Middle frontal gyrus (tissue), 1 donor: ENCODE data around the gene PPP2R3B.
A peak's percentile ranks its signal among the peaks of the same experiment; 100 is the strongest.
"Not testable (repeated sequence)": the region's sequence is repeated elsewhere in the genome, so short reads cannot be mapped to it uniquely, and the experiment has no call there.

Experiments used
- DNase-seq: peaks from one replicate; pipeline ENCODE4 v3.0.0-alpha.2; 2015; ENCODE audit warnings: low spot score; ENCODE audit errors: extremely low spot score

PPP2R3B gene, protein sequence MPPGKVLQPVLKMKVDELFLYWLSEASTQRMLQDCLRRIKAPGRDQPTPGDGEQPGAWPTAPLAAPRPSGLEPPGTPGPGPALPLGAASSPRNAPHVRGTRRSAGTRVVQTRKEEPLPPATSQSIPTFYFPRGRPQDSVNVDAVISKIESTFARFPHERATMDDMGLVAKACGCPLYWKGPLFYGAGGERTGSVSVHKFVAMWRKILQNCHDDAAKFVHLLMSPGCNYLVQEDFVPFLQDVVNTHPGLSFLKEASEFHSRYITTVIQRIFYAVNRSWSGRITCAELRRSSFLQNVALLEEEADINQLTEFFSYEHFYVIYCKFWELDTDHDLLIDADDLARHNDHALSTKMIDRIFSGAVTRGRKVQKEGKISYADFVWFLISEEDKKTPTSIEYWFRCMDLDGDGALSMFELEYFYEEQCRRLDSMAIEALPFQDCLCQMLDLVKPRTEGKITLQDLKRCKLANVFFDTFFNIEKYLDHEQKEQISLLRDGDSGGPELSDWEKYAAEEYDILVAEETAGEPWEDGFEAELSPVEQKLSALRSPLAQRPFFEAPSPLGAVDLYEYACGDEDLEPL

DNA sequence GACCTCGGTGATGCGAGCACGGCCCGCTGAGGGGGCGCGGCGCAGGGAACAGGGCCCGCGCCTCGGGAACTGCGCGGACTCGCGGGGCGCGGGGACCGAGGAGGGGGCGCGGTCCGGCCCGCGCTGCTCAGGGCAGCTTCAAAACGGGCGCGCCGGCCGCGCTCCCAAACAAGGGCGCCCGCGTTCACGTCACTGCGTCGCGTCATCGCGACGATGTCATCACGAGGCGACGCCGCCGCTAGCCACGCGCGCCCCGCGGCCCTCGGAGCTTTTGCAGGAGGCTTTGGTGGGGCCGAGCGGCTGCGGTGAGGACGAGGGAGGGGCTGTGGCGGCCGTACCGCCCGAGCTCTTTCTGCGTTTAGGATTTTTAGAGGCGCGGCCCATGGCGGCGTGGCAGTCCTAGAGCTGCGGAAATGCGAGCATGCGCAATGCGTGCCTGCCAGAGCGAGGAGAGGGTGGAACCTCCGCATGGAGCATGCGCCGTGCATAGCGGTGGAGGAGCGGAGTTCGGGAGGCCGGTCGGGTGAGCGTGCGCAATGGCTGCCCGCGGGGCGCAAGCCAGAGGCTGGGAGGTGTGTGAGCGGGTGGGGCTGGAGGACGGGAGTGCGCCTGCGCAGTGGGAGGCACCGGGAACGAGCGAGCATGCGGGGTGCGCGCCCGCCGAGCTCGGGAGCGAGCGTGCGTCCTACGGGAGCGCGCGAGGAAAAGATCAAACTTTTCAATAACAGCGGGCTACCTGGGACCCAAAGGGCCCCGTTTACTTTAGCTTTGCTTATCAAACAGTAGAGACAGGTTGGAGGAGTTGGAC, at the start of gene PPP2R3B:
PPP2R3B (minus strand) TSS at position 140 of the 808 bp plus-strand sequence. CDS start 216 bp downstream, outside the sequence.
- peak; percentile 93 for DNase-seq

DNA sequence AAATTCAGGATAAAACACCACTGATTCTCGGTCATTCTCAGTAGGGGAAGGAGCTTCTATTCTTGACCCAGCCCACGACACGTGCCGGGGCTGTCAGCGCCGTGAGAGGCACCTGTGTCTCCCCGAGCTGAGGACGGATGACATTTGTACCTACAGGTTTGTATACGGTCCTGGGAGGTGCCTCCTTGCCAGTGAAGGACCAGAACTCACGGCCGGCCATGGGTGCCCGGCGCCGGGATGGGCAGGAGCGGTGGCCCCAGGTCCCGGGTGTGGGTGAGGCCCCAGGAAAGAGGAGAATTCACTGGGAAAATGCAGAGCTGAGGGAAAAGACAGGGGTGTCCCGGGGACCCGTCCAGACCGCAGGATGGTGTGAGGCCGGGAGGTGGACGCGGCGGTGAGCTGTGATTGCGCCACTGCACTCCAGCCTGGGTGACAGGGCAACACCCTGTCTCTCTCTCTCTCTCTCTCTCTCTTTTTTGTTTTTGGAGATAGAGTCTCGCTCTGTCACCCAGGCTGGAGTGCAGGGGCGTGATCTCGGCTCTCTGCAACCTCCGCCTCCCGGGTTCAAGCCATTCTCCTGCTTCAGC, 48.9 kb upstream of the PPP2R3B start:
- DNase-seq, result no peak

DNA sequence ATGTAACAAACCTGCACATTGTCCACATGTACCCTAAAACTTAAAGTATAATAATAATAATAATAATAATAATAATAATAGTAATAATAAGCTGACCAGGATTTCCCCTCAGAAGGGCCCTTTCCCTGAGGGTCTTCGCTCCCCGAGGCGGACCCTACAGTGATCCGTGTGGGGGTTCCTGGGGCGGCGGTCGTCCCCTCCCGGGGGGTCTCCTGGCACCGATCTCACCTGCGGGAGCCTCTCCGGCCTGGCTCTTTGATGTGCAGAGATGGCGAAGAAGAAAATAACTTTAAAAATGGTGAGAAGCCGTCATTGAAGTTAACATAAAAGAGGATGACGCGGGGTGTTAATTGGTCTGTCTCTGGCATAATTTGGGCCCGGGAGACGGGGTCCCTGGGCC, 48.2 kb upstream of the PPP2R3B start:
- DNase-seq, result no peak

DNA sequence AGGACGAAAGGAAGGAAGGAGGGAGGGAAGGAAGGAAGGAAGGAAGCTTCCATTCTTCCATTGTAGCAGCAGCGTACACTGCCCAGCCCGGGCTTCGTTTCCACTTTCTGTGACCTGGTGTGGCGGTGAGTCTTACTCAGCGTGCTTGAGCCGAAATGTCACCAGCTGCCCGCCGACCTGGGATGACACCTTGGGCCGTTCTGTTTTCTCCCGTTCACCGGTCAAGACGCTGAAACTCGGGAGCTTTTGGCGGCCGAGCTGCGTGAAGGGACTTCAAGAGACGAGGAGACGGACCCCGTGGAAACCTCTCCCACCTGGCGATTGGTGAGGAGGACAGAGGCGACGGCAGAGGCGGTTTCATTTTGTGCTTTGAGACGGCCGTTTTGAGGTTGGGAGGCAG, 47.1 kb upstream of the PPP2R3B start:
- no peak for DNase-seq

DNA sequence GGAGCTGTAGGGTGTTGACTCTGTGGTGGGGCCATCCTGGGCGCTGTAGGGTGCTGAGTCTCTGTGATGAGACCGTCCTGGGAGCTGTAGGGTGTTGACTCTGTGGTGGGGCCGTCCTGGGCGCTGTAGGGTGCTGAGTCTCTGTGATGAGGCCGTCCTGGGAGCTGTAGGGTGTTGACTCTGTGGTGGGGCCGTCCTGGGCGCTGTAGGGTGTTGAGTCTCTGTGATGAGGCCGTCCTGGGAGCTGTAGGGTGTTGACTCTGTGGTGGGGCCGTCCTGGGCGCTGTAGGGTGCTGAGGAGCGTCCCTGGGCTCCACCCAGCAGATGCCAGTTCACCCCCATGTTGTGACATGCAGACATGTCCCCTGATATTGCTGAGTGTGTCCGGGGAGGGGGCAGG, 46.0 kb upstream of the PPP2R3B start:
- not testable (repeated sequence) for DNase-seq

DNA sequence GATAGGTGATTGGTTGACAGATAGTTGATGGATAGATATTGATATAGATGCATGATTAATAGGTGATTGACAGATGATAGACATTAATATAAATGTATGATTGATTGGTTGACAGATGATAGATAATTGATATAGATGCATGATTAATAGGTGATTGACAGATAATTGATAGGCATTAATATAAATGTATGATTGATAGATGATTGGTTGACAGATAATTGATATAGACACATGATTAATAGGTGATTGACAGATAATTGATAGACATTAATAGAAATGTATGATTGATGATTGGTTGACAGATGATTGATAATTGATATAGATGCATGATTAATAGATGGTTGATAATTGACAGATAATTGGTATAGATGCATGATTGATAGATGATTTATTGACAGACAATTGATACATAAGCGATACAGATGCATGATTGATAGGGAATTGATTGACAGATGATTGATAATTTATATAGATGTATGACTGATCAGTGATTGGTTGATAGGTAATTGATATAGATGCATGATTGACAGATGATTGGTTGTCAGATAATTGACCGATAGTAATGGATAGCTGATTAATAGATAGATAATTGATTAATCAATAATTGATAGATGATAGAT, 44.9 kb upstream of the PPP2R3B start:
- no peak for DNase-seq

DNA sequence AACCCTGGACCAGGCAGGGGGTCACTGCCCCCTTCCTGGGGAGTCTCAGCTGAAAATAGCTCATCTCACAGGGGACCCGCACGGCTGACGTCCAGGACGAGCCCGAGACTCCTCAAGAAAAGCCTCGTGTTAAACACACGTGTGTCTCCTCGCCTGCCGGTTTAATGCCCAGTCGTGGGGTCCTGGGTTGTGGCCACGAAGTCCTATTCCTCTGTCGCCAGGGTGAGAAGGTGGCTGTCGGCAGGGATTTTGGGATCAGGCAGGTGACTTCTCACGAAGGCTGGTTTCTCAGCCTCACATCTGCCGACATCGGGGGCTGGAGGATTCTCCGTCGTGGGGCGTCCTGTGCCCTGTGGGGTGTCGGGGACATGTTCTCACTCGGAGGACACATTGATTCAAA, 44.3 kb upstream of the PPP2R3B start:
- DNase-seq, result no peak

DNA sequence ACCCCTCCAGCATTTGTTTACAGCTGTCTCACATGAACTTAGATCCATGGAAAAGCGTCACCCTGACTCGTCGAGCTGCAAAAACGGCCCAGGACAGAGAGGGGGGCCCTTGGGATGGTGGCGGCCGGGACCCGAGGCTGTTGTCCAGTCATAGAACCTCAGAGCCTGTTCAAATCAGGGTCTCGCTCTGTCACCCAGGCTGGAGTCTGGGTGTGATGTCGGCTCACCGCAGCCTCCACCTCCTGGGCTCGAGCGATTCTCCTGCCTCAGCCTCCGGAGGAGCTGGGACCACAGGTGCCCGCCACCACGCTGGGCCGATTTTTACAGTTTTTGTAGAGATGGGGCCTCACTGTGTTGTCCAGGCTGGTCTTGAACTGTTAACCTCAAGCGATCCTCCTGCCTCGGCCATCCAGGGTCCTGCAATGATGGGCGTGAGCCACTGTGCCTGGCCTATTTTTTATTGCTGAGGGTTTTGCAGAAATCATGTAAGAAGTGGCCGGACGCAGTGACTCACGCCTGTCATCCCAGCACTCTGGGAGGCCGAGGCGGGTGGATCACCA, 42.6 kb upstream of the PPP2R3B start:
- DNase-seq, result no peak

DNA sequence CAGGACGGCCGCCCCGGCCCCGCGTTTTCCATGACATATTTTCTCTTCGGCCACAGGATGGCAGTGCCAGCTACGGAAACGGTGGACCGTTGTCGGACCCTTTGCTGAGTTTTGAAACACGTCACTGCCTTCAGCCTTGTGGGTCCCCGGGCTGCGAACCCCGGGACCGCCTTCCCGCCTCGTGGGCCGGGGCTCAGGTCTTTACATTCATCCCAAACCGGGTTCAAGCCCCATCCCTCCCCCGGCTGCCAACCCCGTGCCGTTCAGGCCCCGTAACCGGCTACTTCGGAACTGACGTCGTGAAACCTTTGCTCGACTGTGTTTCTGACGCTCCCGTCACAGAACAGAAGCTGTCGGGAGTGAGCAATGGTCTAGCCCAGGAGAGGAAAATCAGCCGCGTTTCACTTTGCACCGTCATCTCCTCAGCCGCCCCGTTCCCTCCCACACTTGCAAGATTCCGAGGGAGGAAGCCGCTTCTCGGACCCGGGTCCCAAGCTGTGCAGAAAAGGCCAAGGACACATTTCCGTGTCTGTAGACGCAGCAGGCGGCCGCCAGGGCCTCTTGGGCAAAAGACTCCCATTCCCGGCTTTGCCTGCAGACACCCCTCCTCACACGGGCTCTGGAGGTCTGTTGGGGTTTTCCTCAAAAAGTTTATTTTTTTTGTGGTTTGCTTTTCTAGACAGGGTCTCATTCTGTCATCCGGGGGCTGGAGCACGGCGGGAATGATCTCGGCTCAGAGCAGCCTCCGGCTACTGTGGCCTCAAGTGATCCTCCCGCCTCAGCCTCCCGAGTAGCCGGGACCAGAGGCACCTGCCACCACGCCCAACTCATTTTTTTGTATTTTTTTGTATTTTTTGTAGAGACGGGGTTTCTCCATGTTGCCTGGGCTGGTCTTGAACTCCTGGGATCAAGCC, 41.4 kb upstream of the PPP2R3B start:
- DNase-seq, result no peak

DNA sequence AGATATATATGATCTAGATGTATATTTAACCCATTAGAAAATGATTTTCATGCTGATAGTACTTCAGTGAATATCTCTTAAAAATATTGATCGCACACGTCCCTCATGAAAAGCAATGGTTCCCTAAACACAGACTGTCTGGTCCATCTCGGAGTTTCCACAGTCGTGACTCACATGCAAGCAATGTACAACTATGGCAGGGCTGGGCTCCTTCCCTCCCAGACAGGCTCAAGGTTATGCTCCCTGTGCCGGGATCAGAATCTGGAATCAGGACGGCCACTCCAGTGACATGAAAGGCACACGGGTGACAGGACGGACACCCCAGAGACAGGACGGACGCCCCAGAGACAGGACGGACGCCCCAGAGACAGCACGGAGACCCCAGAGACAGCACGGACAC, 40.2 kb upstream of the PPP2R3B start:
- no peak for DNase-seq

DNA sequence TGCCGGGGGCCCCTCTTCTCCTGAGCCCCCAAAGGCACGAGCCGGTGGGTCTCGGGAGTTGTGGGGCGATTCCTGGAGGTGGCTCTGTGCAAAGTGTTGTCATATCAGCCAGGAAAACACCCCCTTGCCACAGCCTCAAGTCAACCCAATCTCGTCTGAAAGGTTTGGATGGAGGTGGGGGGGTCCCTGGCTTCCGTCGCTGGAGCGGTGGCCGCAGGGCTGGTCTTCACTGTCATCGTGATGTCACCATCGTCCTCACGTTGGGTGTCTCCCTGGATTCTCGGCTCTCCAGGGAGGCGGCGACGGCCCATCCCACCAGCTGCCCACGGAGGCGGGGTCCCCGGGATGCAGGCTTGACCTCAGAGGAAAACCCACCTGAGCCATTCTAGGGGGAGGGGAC, 38.3 kb upstream of the PPP2R3B start:
- no peak for DNase-seq

DNA sequence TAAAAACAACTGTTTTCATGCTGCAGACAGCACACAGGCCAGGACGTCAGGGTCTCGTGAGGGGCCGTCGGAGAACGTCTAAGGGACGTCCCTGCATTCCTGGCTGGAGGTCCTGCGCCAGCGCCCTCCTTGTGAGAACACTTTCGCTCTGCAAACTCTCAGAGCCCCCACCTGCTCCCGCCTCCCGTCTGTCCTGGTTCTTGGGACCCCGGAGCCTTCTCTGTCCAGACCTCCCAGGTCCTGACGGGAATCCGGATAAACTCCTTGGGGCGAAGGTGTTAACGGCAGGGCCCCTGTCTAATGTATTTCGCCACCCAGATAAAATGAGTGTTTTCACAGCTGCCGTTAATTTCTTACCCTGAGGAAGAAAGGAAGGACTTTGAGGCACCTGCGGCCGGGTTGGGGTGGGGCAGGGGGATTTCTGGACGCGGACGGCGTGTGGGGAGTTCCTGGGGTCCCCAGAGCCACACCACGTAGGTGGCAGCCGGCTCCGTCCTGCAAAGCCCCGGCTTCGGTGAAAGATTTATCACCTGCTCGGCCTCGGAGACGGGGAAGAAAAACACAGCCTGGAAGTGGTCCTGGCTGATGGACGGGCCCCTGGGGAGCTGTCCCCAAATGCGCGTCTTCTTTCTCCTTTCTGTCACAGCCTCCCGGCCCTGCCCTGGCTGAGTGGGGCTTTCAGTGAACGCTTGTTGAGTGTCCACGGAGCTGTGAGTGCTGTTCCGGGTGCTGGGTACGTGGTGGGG, 35.1 kb upstream of the PPP2R3B start:
- DNase-seq, result no peak

DNA sequence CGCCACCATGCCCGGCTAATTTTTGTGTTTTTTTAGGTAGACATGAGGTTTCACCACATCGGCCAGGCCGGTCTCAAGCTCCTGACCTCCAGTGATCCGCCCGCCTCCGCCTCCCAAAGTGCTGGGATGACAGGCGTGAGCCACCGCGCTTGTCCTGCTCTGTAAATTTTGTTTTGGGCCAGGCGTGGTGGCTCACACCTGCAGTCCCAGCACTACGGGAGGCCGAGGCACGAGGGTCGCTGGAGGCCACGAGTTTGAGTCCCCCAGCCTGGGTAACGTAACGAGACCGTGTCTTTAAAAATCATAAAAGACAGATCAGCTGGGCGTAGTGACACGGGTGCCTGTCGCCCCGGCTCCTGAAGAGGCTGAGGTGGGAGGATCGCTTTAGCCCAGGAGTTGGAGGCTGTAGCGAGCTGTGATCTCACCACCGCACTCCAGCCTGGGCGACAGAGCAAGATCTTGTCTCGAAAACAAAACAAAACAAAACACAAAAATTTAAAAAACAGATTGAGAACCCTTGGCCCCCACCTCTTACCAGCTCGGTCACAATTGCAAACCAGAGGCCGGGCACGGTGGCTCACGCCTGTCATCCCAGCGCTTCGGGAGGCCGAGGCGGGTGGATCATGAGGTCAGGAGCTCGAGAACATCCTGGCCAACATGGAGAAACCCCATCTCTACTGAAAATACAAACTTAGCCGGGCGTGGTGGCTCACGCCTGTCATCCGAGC, 34.0 kb upstream of the PPP2R3B start:
- DNase-seq, result no peak

DNA sequence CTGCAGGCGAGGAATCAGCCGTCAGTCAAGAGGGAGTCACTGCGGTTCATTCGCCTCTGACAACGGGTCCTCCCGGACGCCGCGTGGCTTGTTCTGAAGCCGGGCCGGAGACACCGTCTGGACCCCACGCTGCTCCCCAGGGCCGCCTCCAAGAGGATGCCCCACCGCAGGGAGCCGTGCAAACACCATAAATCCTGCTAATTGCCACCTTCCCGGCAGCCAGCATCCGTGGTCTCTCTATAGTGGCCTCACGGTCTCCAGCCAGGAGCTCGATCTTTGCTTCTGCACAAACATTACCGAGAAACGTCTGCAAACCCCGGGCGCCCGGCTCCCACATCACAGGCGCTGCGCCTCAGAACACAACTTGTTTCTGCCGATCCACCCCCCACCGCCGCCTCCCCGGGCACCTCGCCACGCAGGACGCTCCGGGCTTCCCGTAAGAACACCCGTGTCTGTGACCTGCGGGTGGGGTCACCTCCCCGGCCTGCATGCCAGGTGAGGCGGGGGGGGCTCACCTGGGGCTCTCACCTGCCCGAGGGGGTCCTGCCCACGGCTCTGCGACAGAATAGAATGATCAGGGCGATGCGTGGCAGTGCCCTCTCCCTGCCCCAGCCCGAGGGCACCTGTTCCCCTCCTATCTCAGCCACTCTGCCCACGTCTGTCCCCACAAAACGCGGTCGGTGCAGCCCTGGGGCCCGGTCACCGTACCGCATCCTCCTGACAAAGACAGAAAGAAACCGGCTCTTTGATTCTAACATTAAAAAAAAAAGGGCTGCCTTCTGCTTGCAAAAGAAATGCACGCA, 32.4 kb upstream of the PPP2R3B start:
- DNase-seq, result no peak

DNA sequence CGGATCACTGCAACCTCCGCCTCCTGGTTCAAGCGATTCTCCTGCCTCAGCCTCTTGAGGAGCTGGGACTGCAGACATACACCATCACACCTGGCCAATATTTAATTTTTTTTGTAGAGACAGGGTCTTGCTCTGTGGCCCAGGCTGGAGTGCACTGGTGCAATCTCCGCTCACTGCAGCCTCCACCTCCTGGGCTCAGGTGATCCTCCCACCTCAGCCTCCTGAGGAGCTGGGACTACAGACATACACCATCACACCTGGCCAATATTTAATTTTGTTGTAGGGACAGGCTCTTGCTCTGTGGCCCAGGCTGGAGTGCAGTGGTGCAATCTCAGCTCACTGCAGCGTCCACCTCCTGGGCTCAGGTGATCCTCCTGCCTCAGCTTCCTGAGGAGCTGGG, 28.8 kb upstream of the PPP2R3B start:
- DNase-seq, result not testable (repeated sequence)

DNA sequence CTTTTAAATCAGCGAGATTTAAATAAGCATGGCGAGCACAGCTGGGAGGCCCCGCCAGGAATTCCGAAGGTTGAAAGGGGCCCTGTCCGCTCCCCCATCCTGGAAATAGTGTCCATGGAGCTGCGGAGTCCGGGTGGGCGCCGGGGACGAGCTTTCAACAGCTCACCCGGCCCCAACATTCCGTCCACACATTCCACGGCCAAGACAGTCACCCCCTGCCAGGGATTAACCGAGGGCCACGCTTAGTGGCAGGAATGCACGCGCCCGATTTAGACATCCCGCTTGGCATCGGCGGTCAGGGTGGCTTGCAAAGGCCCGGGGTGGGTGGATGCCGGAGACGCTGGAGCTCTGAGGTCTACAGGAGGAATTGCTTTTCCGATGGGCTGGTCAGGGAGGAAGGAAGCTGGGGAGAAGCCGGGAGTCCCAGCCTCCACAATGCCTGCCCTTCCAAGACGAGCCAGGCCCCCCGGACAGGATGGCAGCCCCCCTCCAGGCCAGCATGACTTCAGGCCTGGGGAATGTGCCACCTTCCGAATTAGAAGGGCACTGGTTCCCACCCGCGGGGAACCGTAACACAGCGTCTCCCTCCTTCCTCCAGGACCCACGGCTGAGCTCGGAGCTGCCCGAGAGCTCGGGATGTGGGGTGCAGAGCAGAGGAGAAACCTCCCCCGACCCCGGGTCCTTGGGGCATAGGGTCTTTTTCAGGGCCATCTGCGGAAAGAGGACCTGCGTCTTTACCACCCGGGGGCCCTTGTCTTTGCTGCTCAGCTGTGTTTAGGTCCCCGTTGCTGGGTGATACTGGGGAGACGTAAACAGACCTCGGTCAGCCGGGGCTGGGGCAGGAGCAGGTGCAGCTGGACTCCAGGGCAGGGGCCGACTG, 26.9 kb upstream of the PPP2R3B start:
- no peak for DNase-seq

DNA sequence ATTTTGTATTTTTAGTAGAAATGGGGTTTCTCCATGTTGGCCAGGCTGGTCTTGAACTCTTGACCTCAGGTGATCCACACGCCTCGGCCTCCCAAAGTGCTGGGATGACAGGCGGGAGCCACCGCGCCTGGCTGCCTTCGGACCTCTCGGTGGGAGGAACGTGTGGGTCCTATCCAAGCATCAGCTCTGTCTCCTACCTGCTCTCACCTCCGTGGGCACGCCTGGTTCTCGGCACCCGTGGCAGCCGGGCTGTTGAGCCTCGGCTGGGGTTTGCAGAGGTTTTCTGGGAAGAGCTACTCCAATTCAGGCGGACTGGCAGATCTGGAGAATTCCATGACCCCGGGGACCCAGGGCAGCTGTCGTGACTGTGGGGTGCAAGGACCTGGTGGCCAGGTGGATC, 23.6 kb upstream of the PPP2R3B start:
- DNase-seq, result no peak
